Sigmoid colon (tissue), 7 donors: ENCODE results near the gene TTN. TPM values are rescaled to one million over a fixed set of nuclear protein-coding genes. Genes with fewer than 3 reads are reported as not detected.

Source experiments
- DNase-seq: peaks from one replicate; pipeline ENCODE4 v3.0.0-alpha.2; 2019
- H3K27ac ChIP-seq, 4 donors: fragments of 200-600 bp; sonication (generic); one replicate each; pipeline ENCODE4 v1.5.1; 2016 to 2019; ENCODE audit warnings: mild to moderate bottlenecking in 1 of 4
- H3K27me3 ChIP-seq, 3 donors: fragments of 200-600 bp; sonication (generic); one replicate each; pipeline ENCODE4 v1.5.1; 2019; ENCODE audit warnings: mild to moderate bottlenecking in 1 of 3
- H3K36me3 ChIP-seq, 4 donors: fragments of 200-600 bp; sonication (generic); one replicate each; pipeline ENCODE4 v1.5.1; 2016 to 2019
- H3K4me1 ChIP-seq, 4 donors: fragments of 200-600 bp; sonication (generic); one replicate each; pipeline ENCODE4 v1.5.1; 2017 to 2019
- H3K4me3 ChIP-seq, 4 donors: fragments of 200-600 bp; sonication (generic); one replicate each; pipeline ENCODE4 v1.5.1; 2017 to 2019; ENCODE audit warnings: mild to moderate bottlenecking in 2 of 4, moderate library complexity in 1 of 4
- H3K9me3 ChIP-seq, 4 donors: fragments of 200-600 bp in 3 of 4; sonication (generic) in 3 of 4; one replicate each; pipeline versions ENCODE4 v1.5.1 to v1.6.1; 2013 to 2019
- CTCF ChIP-seq, 4 experiments: fragments of 450-650 bp in 3 of 4; fragments of 200-600 bp in 1 of 4; IDR thresholded peaks; one replicate each; pipeline ENCODE4 v1.5.1; 2016 to 2019; ENCODE audit warnings: antibody characterized with exemption in 4 of 4, mild to moderate bottlenecking in 3 of 4, moderate library complexity in 2 of 4
- EP300 ChIP-seq, 4 donors: sonication (generic); formaldehyde crosslinking; IDR thresholded peaks; one replicate each; pipeline ENCODE4 v1.6.1; 2017; ENCODE audit warnings: antibody characterized with exemption in 4 of 4
- POLR2A ChIP-seq, 2 donors: fragments of 450-650 bp; IDR thresholded peaks; one replicate each; pipeline ENCODE4 v1.6.1; 2016; ENCODE audit warnings: antibody characterized with exemption in 2 of 2, mild to moderate bottlenecking in 2 of 2, moderate library complexity in 2 of 2
- POLR2AphosphoS5 ChIP-seq, 4 donors: sonication (generic); formaldehyde crosslinking; IDR thresholded peaks; one replicate each; pipeline ENCODE4 v1.6.1; 2017; ENCODE audit warnings: antibody characterized with exemption in 4 of 4
- WGBS, 2 donors: extraction: QIAGEN DNeasy Blood & Tissue Kit; methylation state at CpG; one replicate each; pipeline ENCODE4 v1.1.7; 2013; 5-methylcytosine and 5-hydroxymethylcytosine counted together
- intact Hi-C: fragments of 100-400 bp; cut with DNase I; formaldehyde crosslinking; loops from one replicate; pipeline ENCODE4 v1.15.1; 2023
- polyA plus RNA-seq, 3 donors: library from polyadenylated mRNA; stranded (reverse); fragments of 200-250 nt; gene quantifications; one replicate each; pipeline ENCODE4 v1.2.3, GENCODE V29; 2013
- total RNA-seq, 4 donors: library from RNA; depleted of rRNA; stranded (reverse); fragments of >200 nt; gene quantifications; one replicate each; pipeline ENCODE4 v1.1.0, GENCODE V29; 2016
- donor health status: healthy with polysubstance abuse.
- donor health status: Bipolar disorder and iron deficiency.
- donor health status: healthy.

TTN gene
- total and polyA plus RNA-seq, 7 donors: under 0.01 to 20.2 (median 6.7) TPM

GRCh38 chr2:178683877-178684276 is 123.3 kb downstream of the TTN start:
- Histone ChIP-seq H3K27ac (no peak overlapping the region), H3K9me3 (no peaks in the 10 kb centered on the region), H3K36me3 (no peaks in the 10 kb centered on the region), H3K27me3 (no peaks in the 10 kb centered on the region), H3K4me3 (no peak overlapping the region), H3K4me1 (no peaks in the 10 kb centered on the region)
- intact Hi-C loops: no loop called here
- TF ChIP-seq EP300 (IDR thresholded peaks at IDR 0.05): no peak
- TF ChIP-seq POLR2A (IDR thresholded peaks at IDR 0.05): no peak
- no peak for TF ChIP-seq CTCF (IDR thresholded peaks at IDR 0.05)
- no peak for TF ChIP-seq POLR2AphosphoS5 (IDR thresholded peaks at IDR 0.05)
- WGBS, 2 donors: 59 to 86% methylated on average over 1 of the region's 1 CpG
- DNase-seq: no peak

DNA sequence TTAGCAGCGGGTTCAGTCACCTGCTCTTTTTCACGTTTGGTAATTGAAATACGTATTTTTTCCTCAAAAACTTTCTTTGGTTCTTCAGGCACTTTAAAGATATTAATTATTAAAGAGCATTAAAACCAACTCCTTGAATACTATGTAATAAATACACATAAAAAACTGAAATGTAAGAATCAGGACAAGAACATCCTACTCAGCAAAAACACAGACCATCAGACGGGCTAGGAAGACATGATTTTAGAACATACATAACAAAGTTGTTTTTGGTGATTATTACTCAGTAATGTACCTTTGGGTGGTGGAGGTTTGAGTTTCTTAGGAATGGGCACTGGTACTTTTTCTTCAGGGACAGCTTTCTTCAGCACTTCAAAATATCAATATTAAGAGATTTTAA is 126.1 kb downstream of the TTN start:
- WGBS, 2 donors: 81 to 83% methylated on average over 4 of the region's 4 CpGs
- Histone ChIP-seq H3K9me3 (no peaks in the 10 kb centered on the region), H3K27ac (no peak overlapping the region), H3K36me3 (no peaks in the 10 kb centered on the region), H3K27me3 (no peaks in the 10 kb centered on the region), H3K4me3 (no peak overlapping the region), H3K4me1 (no peaks in the 10 kb centered on the region)
- DNase-seq: no peak
- intact Hi-C loops: no loop called here
- no peak for TF ChIP-seq CTCF (IDR thresholded peaks at IDR 0.05)
- TF ChIP-seq EP300 (IDR thresholded peaks at IDR 0.05): no peak
- TF ChIP-seq POLR2AphosphoS5 (IDR thresholded peaks at IDR 0.05): no peak
- no peak for TF ChIP-seq POLR2A (IDR thresholded peaks at IDR 0.05)

DNA sequence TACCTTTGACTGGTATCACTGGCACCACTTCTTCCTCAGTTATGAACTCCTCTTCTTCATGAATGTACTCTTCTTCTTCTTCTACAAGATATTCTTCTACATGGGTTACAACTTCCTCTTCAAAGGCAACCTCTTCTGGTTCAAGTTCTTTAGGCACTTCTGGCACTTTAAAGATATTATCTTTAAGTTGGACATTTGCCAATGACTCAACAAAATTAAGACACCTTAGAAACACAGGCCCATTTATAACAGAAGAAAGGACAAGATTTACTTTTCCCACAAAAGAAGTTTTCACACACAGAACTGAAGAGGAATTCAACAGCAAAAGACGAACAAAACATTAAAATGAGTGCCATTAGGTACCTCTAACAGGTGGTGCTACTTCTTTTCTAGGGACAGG is 127.3 kb downstream of the TTN start:
- intact Hi-C loops: no loop called here
- H3K36me3 ChIP-seq: no peaks in the 10 kb centered on the region
- TF ChIP-seq EP300 (IDR thresholded peaks at IDR 0.05) (no peak), CTCF (IDR thresholded peaks at IDR 0.05) (no peak), POLR2A (IDR thresholded peaks at IDR 0.05) (no peak), POLR2AphosphoS5 (IDR thresholded peaks at IDR 0.05) (no peak)
- 49 to 81% methylated on average over 1 of the region's 1 CpG for WGBS, 2 donors
- H3K9me3 ChIP-seq: no peaks in the 10 kb centered on the region
- H3K27ac ChIP-seq: no peak overlapping the region
- no peak overlapping the region for H3K4me3 ChIP-seq
- H3K27me3 ChIP-seq: no peaks in the 10 kb centered on the region
- H3K4me1 ChIP-seq: no peaks in the 10 kb centered on the region
- no peak for DNase-seq

GRCh38 chr2:178677599-178677998 is 129.6 kb downstream of the TTN start:
- TF ChIP-seq EP300 (IDR thresholded peaks at IDR 0.05): no peak
- no peak for TF ChIP-seq POLR2AphosphoS5 (IDR thresholded peaks at IDR 0.05)
- TF ChIP-seq CTCF (IDR thresholded peaks at IDR 0.05): no peak
- no peak for TF ChIP-seq POLR2A (IDR thresholded peaks at IDR 0.05)
- intact Hi-C loops: no loop called here
- Histone ChIP-seq H3K4me3 (no peak overlapping the region), H3K4me1 (no peaks in the 10 kb centered on the region), H3K27me3 (no peaks in the 10 kb centered on the region), H3K9me3 (no peaks in the 10 kb centered on the region), H3K27ac (no peak overlapping the region), H3K36me3 (no peaks in the 10 kb centered on the region)
- no peak for DNase-seq
- 43 to 51% methylated on average over 2 of the region's 2 CpGs for WGBS, 2 donors

- 84 to 93% methylated on average over 5 of the region's 5 CpGs for WGBS, 2 donors
- no peak for TF ChIP-seq POLR2A (IDR thresholded peaks at IDR 0.05)
- TF ChIP-seq POLR2AphosphoS5 (IDR thresholded peaks at IDR 0.05): no peak
- no peak for TF ChIP-seq EP300 (IDR thresholded peaks at IDR 0.05)
- no peak for TF ChIP-seq CTCF (IDR thresholded peaks at IDR 0.05)
- H3K36me3 ChIP-seq: no peaks in the 10 kb centered on the region
These were observed 131.2 kb downstream of the TTN start for GRCh38 chr2:178676046-178676445.

More at GRCh38 chr2:178676046-178676445, 131.2 kb downstream of the TTN start:
- Histone ChIP-seq H3K4me3 (no peak overlapping the region), H3K9me3 (no peaks in the 10 kb centered on the region), H3K27me3 (no peaks in the 10 kb centered on the region), H3K4me1 (no peaks in the 10 kb centered on the region), H3K27ac (no peak overlapping the region)
- intact Hi-C loops: no loop called here
- DNase-seq: no peak
